ENCODE data around the gene DCC. TPM values are rescaled to one million over a fixed set of nuclear protein-coding genes. Genes with fewer than 3 reads are reported as not detected.

Gene DCC
- total RNA-seq, 1 experiment from 2014 or later = 0.72 TPM

DNA sequence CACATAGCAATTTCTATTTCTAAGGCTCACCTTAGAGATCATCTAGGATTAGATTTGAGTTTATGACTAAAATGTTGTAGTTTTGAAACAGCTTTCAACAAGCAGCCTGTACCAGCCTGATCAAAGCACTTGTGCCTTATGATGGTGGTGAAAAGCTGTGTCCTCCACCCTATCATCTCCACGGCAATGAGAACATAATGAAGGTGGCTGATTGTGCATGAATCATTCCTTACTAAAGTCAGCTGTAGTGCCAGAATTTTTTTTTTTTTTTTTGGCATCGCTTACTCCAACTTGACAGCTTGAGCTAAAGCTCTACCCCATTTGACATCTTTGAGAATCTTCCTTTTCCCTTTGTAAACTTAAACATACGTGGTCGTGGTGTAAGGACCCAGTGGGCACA lies 86.0 kb downstream of the DCC start:
- no peak overlapping the region for H3K4me3 Mint-ChIP-seq
- no peaks in the 10 kb centered on the region for H3K4me1 Mint-ChIP-seq
- DNase-seq (ENCODE audit: low spot score) (no peak), ATAC-seq (no peak)
- CTCF ChIA-PET = interaction anchor here (0.7 kb wide), 1 partner anchor 839 kb away, joined by 4 read pairs; no protein-coding TSS in a partner anchor
- H3K36me3 Mint-ChIP-seq = no peaks in the 10 kb centered on the region
- TF ChIP-seq SMAD4 (CRISPR knock-in tag; IDR thresholded peaks at IDR 0.05) = no peak
- no peak for TF ChIP-seq GTF2I (CRISPR knock-in tag; conservative IDR thresholded peaks at IDR 0.05)
- no peak for TF ChIP-seq NFATC4 (CRISPR knock-in tag; IDR thresholded peaks at IDR 0.05)
- TF ChIP-seq RORB (CRISPR knock-in tag; IDR thresholded peaks at IDR 0.05) = no peak
- no peak for TF ChIP-seq ESRRA (CRISPR knock-in tag; IDR thresholded peaks at IDR 0.05; ENCODE audit: borderline replicate concordance)
- TF ChIP-seq JAZF1 (CRISPR knock-in tag; IDR thresholded peaks at IDR 0.05) = no peak
- TF ChIP-seq, protein P1, sequence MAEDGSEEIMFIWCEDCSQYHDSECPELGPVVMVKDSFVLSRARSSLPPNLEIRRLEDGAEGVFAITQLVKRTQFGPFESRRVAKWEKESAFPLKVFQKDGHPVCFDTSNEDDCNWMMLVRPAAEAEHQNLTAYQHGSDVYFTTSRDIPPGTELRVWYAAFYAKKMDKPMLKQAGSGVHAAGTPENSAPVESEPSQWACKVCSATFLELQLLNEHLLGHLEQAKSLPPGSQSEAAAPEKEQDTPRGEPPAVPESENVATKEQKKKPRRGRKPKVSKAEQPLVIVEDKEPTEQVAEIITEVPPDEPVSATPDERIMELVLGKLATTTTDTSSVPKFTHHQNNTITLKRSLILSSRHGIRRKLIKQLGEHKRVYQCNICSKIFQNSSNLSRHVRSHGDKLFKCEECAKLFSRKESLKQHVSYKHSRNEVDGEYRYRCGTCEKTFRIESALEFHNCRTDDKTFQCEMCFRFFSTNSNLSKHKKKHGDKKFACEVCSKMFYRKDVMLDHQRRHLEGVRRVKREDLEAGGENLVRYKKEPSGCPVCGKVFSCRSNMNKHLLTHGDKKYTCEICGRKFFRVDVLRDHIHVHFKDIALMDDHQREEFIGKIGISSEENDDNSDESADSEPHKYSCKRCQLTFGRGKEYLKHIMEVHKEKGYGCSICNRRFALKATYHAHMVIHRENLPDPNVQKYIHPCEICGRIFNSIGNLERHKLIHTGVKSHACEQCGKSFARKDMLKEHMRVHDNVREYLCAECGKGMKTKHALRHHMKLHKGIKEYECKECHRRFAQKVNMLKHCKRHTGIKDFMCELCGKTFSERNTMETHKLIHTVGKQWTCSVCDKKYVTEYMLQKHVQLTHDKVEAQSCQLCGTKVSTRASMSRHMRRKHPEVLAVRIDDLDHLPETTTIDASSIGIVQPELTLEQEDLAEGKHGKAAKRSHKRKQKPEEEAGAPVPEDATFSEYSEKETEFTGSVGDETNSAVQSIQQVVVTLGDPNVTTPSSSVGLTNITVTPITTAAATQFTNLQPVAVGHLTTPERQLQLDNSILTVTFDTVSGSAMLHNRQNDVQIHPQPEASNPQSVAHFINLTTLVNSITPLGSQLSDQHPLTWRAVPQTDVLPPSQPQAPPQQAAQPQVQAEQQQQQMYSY (CRISPR knock-in tag; IDR thresholded peaks at IDR 0.05) = no peak
- TF ChIP-seq JUN (CRISPR knock-in tag; IDR thresholded peaks at IDR 0.05) = no peak
- no peak for TF ChIP-seq ZNF138 (CRISPR knock-in tag; conservative IDR thresholded peaks at IDR 0.05)
- TF ChIP-seq, protein P2, sequence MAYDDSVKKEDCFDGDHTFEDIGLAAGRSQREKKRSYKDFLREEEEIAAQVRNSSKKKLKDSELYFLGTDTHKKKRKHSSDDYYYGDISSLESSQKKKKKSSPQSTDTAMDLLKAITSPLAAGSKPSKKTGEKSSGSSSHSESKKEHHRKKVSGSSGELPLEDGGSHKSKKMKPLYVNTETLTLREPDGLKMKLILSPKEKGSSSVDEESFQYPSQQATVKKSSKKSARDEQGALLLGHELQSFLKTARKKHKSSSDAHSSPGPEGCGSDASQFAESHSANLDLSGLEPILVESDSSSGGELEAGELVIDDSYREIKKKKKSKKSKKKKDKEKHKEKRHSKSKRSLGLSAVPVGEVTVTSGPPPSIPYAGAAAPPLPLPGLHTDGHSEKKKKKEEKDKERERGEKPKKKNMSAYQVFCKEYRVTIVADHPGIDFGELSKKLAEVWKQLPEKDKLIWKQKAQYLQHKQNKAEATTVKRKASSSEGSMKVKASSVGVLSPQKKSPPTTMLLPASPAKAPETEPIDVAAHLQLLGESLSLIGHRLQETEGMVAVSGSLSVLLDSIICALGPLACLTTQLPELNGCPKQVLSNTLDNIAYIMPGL (CRISPR knock-in tag; IDR thresholded peaks at IDR 0.05) = no peak
- TF ChIP-seq, protein P3, sequence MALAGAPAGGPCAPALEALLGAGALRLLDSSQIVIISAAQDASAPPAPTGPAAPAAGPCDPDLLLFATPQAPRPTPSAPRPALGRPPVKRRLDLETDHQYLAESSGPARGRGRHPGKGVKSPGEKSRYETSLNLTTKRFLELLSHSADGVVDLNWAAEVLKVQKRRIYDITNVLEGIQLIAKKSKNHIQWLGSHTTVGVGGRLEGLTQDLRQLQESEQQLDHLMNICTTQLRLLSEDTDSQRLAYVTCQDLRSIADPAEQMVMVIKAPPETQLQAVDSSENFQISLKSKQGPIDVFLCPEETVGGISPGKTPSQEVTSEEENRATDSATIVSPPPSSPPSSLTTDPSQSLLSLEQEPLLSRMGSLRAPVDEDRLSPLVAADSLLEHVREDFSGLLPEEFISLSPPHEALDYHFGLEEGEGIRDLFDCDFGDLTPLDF (CRISPR knock-in tag; IDR thresholded peaks at IDR 0.05) = no peak
- TF ChIP-seq, protein P4, sequence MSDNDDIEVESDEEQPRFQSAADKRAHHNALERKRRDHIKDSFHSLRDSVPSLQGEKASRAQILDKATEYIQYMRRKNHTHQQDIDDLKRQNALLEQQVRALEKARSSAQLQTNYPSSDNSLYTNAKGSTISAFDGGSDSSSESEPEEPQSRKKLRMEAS (CRISPR knock-in tag; IDR thresholded peaks at IDR 0.05) = no peak
- no peak for TF ChIP-seq ZNF121 (CRISPR knock-in tag; IDR thresholded peaks at IDR 0.05)
- no peak for TF ChIP-seq TP53 (CRISPR knock-in tag; IDR thresholded peaks at IDR 0.05)
- TF ChIP-seq, protein P5, sequence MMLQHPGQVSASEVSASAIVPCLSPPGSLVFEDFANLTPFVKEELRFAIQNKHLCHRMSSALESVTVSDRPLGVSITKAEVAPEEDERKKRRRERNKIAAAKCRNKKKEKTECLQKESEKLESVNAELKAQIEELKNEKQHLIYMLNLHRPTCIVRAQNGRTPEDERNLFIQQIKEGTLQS (CRISPR knock-in tag; conservative IDR thresholded peaks at IDR 0.05) = no peak
- TF ChIP-seq, protein P6, sequence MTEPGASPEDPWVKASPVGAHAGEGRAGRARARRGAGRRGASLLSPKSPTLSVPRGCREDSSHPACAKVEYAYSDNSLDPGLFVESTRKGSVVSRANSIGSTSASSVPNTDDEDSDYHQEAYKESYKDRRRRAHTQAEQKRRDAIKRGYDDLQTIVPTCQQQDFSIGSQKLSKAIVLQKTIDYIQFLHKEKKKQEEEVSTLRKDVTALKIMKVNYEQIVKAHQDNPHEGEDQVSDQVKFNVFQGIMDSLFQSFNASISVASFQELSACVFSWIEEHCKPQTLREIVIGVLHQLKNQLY (CRISPR knock-in tag; IDR thresholded peaks at IDR 0.05) = no peak
- no peak for TF ChIP-seq TEAD1 (CRISPR knock-in tag; IDR thresholded peaks at IDR 0.05)
- H3K27me3 Mint-ChIP-seq (ENCODE audit: low read depth) = no peaks in the 10 kb centered on the region
- POLR2A ChIA-PET = no interaction called here
- H3K9me3 Mint-ChIP-seq = no peaks in the 10 kb centered on the region
- H3K27ac Mint-ChIP-seq = no peak overlapping the region

DNA sequence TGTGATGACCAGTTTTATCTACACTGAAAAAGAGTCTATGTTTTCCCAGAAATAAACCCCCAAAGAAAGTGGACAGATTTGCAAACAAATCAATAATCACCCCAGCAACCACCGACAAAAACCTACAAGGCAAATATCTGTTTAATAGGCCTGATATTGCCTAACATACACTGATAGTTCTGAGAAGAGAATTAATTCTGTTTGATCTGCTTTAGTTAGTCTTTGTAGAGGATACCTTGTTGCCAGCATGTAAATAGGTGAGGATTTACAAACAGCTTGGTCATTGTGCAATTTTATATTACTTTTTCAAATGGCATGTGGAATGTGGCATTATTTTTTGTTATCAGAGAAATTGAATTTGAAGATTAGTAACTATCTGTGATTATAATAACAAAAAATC lies 86.5 kb downstream of the DCC start:
- ChIA-PET POLR2A (no interaction called here), CTCF (interaction anchor here (0.7 kb wide), 1 partner anchor 839 kb away, joined by 4 read pairs; no protein-coding TSS in a partner anchor)
- H3K27ac Mint-ChIP-seq = no peak overlapping the region
- H3K4me3 Mint-ChIP-seq = no peak overlapping the region
- no peak for TF ChIP-seq TCF7 (CRISPR knock-in tag; IDR thresholded peaks at IDR 0.05; ENCODE audit: low read depth)
- no peak for TF ChIP-seq NR1H2 (CRISPR knock-in tag; IDR thresholded peaks at IDR 0.05)
- TF ChIP-seq, protein P7, sequence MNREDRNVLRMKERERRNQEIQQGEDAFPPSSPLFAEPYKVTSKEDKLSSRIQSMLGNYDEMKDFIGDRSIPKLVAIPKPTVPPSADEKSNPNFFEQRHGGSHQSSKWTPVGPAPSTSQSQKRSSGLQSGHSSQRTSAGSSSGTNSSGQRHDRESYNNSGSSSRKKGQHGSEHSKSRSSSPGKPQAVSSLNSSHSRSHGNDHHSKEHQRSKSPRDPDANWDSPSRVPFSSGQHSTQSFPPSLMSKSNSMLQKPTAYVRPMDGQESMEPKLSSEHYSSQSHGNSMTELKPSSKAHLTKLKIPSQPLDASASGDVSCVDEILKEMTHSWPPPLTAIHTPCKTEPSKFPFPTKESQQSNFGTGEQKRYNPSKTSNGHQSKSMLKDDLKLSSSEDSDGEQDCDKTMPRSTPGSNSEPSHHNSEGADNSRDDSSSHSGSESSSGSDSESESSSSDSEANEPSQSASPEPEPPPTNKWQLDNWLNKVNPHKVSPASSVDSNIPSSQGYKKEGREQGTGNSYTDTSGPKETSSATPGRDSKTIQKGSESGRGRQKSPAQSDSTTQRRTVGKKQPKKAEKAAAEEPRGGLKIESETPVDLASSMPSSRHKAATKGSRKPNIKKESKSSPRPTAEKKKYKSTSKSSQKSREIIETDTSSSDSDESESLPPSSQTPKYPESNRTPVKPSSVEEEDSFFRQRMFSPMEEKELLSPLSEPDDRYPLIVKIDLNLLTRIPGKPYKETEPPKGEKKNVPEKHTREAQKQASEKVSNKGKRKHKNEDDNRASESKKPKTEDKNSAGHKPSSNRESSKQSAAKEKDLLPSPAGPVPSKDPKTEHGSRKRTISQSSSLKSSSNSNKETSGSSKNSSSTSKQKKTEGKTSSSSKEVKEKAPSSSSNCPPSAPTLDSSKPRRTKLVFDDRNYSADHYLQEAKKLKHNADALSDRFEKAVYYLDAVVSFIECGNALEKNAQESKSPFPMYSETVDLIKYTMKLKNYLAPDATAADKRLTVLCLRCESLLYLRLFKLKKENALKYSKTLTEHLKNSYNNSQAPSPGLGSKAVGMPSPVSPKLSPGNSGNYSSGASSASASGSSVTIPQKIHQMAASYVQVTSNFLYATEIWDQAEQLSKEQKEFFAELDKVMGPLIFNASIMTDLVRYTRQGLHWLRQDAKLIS (CRISPR knock-in tag; IDR thresholded peaks at IDR 0.05; ENCODE audit: borderline replicate concordance) = no peak
- ATAC-seq = no peak
- H3K4me1 Mint-ChIP-seq = no peaks in the 10 kb centered on the region
- H3K27me3 Mint-ChIP-seq (ENCODE audit: low read depth) = no peaks in the 10 kb centered on the region
- DNase-seq (ENCODE audit: low spot score) = no peak
- no peaks in the 10 kb centered on the region for H3K36me3 Mint-ChIP-seq
- no peaks in the 10 kb centered on the region for H3K9me3 Mint-ChIP-seq
